GM21390 (cell line): Measurements from ENCODE around the gene SPSB4.

Experiments
- ATAC-seq: cut with Tn5 transposase; IDR thresholded peaks from one replicate; pipeline ENCODE4 v1.9.1; 2021; ENCODE audit not compliant: unreplicated experiment

Gene SPSB4

GRCh38 chr3:141150081-141150830, 99.1 kb downstream of the SPSB4 start:
- ATAC-seq = no peak

- no peak for ATAC-seq
These were observed 99.8 kb downstream of the SPSB4 start for GRCh38 chr3:141150931-141151330.

GRCh38 chr3:141151439-141151838, 100.3 kb downstream of the SPSB4 start:
- no peak for ATAC-seq

- ATAC-seq = no peak
These were observed 101.0 kb downstream of the SPSB4 start for GRCh38 chr3:141152130-141152529.

GRCh38 chr3:141152801-141153678, 101.9 kb downstream of the SPSB4 start:
- ATAC-seq = no peak

- no peak for ATAC-seq
These were observed 102.5 kb downstream of the SPSB4 start for GRCh38 chr3:141153679-141153966.

- no peak for ATAC-seq
These were observed 113.7 kb downstream of the SPSB4 start for GRCh38 chr3:141164852-141165251.

GRCh38 chr3:141167681-141168080, 116.5 kb downstream of the SPSB4 start:
- no peak for ATAC-seq

- no peak for ATAC-seq
These were observed 119.6 kb downstream of the SPSB4 start for GRCh38 chr3:141170678-141171295.

- ATAC-seq = no peak
These were observed 123.5 kb downstream of the SPSB4 start for GRCh38 chr3:141174674-141175073.

- ATAC-seq = no peak
These were observed 125.6 kb downstream of the SPSB4 start for GRCh38 chr3:141176775-141177174.

GRCh38 chr3:141178026-141178425, 126.9 kb downstream of the SPSB4 start:
- ATAC-seq = no peak

GRCh38 chr3:141178551-141178950, 127.4 kb downstream of the SPSB4 start:
- no peak for ATAC-seq

- ATAC-seq = no peak
These were observed 128.8 kb downstream of the SPSB4 start for GRCh38 chr3:141179983-141180382.

- ATAC-seq = no peak
These were observed 130.0 kb downstream of the SPSB4 start for GRCh38 chr3:141181196-141181595.

- no peak for ATAC-seq
These were observed 130.7 kb downstream of the SPSB4 start for GRCh38 chr3:141181819-141182218.

GRCh38 chr3:141183606-141184005, 132.5 kb downstream of the SPSB4 start:
- ATAC-seq = no peak

- no peak for ATAC-seq
These were observed 133.3 kb downstream of the SPSB4 start for GRCh38 chr3:141184430-141184829.

- no peak for ATAC-seq
These were observed 140.1 kb downstream of the SPSB4 start for GRCh38 chr3:141191097-141191749.

GRCh38 chr3:141192345-141192744, 141.2 kb downstream of the SPSB4 start:
- peak; percentile 100 for ATAC-seq

- no peak for ATAC-seq
These were observed 142.1 kb downstream of the SPSB4 start for GRCh38 chr3:141193066-141193830.
